DND-41 (cell line): ENCODE data around the gene IFRD2.

Experiments used
- ATAC-seq: fragments of 200-7000 bp; cut with Tn5 transposase; 3 replicates; pipeline ENCODE4 v1.9.1; 2021; ENCODE audit warnings: low read depth; ENCODE audit not compliant: insufficient read depth
- DNase-seq: peaks from one replicate; pipeline ENCODE4 v3.0.0-alpha.2; 2020
- H2AFZ ChIP-seq: 2 replicates; pipeline ENCODE4 v1.6.0; 2012; ENCODE audit warnings: low read depth, low read length
- H3K27ac ChIP-seq: 2 replicates; pipeline ENCODE4 v1.5.1; 2012; ENCODE audit warnings: low read length, inconsistent platforms
- H3K27me3 ChIP-seq: fragments of 200-600 bp; sonication (generic); 2 replicates; pipeline ENCODE4 v1.6.0; 2012; ENCODE audit warnings: low read length, mild to moderate bottlenecking, inconsistent platforms; ENCODE audit not compliant: insufficient read depth, poor library complexity
- H3K36me3 ChIP-seq: 2 replicates; pipeline ENCODE4 v1.5.1; 2012; ENCODE audit warnings: low read length, inconsistent platforms; ENCODE audit not compliant: insufficient read depth
- H3K4me1 ChIP-seq: 2 replicates; pipeline ENCODE4 v1.5.1; 2012; ENCODE audit warnings: mild to moderate bottlenecking, low read length; ENCODE audit not compliant: insufficient read depth
- H3K4me2 ChIP-seq: 2 replicates; pipeline ENCODE4 v1.6.0; 2012; ENCODE audit warnings: mild to moderate bottlenecking, moderate library complexity, low read length, inconsistent platforms; ENCODE audit not compliant: insufficient read depth
- H3K4me3 ChIP-seq, 2 experiments: fragments of 200-600 bp in 1 of 2; shearing (Covaris generic) in 1 of 2; 2 replicates each; pipeline ENCODE4 v1.5.1; 2012 to 2016; ENCODE audit warnings: inconsistent platforms in 2 of 2, low read length in 2 of 2, mild to moderate bottlenecking in 2 of 2, low read depth in 1 of 2, moderate library complexity in 1 of 2
- H3K79me2 ChIP-seq: 2 replicates; pipeline ENCODE4 v1.6.0; 2012; ENCODE audit warnings: low read length, inconsistent platforms; ENCODE audit not compliant: insufficient read depth
- H3K9ac ChIP-seq: 2 replicates; pipeline ENCODE4 v1.6.0; 2012; ENCODE audit warnings: low read depth, mild to moderate bottlenecking, inconsistent platforms, low read length, moderate library complexity
- H3K9me3 ChIP-seq: 2 replicates; pipeline ENCODE4 v1.5.1; 2012; ENCODE audit warnings: low read length, moderate library complexity, mild to moderate bottlenecking, inconsistent platforms; ENCODE audit not compliant: insufficient read depth, severe bottlenecking
- H4K20me1 ChIP-seq: 2 replicates; pipeline ENCODE4 v1.6.0; 2012; ENCODE audit warnings: low read length; ENCODE audit not compliant: insufficient read depth
- EZH2 ChIP-seq: IDR thresholded peaks from 3 replicates; pipeline ENCODE4 v1.6.1; 2012; ENCODE audit warnings: borderline replicate concordance, low read depth, mild to moderate bottlenecking, moderate library complexity, low read length, inconsistent platforms; ENCODE audit not compliant: severe bottlenecking
- TF ChIP-seq, protein P1 (sequence below): IDR thresholded peaks from 2 replicates; pipeline ENCODE4 v1.5.1; 2012; ENCODE audit warnings: borderline replicate concordance, low read length, moderate library complexity, mild to moderate bottlenecking; ENCODE audit not compliant: poor library complexity, severe bottlenecking; ENCODE audit errors: extremely low read depth

IFRD2 gene

DNA sequence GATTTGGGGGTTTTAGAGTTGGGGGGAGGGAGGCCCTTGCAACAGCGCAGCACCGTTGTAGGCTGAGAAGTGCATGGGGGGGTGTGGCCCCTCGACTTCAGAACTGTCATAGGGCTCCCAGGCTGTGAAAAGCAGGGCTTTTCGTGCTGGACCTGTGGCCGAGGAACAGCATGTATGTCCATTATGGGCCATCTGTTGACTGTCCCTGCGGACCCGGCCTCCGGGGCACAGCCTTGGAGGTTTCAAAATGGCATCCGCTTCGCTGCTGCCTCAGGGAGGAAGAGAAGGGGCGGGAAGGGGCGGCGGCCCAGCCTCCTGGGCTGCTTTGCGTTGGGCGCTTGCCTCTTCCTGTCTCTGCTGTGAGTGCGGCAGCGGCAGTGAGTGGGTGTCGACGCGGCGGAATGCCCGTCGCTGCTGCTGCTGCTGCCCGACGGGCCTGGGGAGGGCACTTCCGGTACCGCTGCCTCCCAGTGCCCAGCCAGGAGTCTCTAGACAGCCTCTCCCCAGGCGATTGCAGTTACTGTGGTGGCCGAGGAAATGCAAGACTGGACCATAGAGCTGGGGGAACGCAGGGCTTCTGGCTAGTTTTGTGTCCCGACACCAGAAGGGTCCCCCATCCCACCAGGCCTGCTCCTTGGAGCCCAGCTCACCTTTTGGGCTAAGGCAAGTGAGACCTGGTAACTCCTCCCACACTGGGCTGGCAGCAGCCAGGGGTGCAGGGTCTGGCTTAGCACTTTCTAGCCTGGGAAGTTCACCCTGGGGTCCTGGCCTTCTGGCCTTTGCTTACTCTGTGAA is 54.3 kb downstream of the IFRD2 start:
- DNase-seq (peak; percentile 92), ATAC-seq (peak; percentile 69)
- H3K9me3 ChIP-seq, result no peaks in the 10 kb centered on the region
- H3K4me3 ChIP-seq, result peak overlapping the region; percentile 66 to 91
- H3K79me2 ChIP-seq, result peaks cover 74% of the 10 kb centered on the region
- H3K9ac ChIP-seq, result peak overlapping the region; percentile 79
- peak overlapping the region; percentile 68 for H2AFZ ChIP-seq
- H3K4me2 ChIP-seq, result peak overlapping the region; percentile 87
- TF ChIP-seq, protein P1, sequence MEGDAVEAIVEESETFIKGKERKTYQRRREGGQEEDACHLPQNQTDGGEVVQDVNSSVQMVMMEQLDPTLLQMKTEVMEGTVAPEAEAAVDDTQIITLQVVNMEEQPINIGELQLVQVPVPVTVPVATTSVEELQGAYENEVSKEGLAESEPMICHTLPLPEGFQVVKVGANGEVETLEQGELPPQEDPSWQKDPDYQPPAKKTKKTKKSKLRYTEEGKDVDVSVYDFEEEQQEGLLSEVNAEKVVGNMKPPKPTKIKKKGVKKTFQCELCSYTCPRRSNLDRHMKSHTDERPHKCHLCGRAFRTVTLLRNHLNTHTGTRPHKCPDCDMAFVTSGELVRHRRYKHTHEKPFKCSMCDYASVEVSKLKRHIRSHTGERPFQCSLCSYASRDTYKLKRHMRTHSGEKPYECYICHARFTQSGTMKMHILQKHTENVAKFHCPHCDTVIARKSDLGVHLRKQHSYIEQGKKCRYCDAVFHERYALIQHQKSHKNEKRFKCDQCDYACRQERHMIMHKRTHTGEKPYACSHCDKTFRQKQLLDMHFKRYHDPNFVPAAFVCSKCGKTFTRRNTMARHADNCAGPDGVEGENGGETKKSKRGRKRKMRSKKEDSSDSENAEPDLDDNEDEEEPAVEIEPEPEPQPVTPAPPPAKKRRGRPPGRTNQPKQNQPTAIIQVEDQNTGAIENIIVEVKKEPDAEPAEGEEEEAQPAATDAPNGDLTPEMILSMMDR, result no peak
- TF ChIP-seq EZH2, result no peak
- H3K4me1 ChIP-seq, result peaks cover 48% of the 10 kb centered on the region
- H3K27ac ChIP-seq, result peak overlapping the region; percentile 89
- no peaks in the 10 kb centered on the region for H3K27me3 ChIP-seq
- H4K20me1 ChIP-seq, result peaks cover 57% of the 10 kb centered on the region
- peaks cover 45% of the 10 kb centered on the region for H3K36me3 ChIP-seq
